HepG2 (cell line): ENCODE results near the gene PRMT2. TPM values are rescaled to one million over a fixed set of nuclear protein-coding genes. Genes with fewer than 3 reads are reported as not detected.

Experiments
- ATAC-seq: fragments of 200-7000 bp; cut with Tn5 transposase; 3 replicates; pipeline ENCODE4 v1.9.1; 2020; ENCODE audit warnings: mild to moderate bottlenecking, moderate library complexity
- BruUV-seq: library from RNA; stranded (reverse); fragments of 400-500 nt; replicated peaks from 2 replicates; lab custom pipeline; 2021; lab: Mats Ljungman, UMichigan
- CTCF ChIA-PET: fragments of 300-600 bp; formaldehyde crosslinking; extraction: SDS; loops from one replicate; lab custom pipeline; 2021; ENCODE audit warnings: low total read pairs, inconsistent platforms, low intra/inter-chr PET ratio; lab: Yijun Ruan, JAX
- POLR2A ChIA-PET: fragments of 350-600 bp; sonication (Branson Sonifier 250); formaldehyde crosslinking; loops from one replicate; lab custom pipeline; 2020; ENCODE audit warnings: antibody characterized with exemption, inconsistent platforms; lab: Yijun Ruan, JAX
- DNase-seq: peaks from one replicate; pipeline ENCODE4 v3.0.0-alpha.2; 2015; ENCODE audit warnings: low spot score
- FAIRE-seq: peaks from 3 replicates; lab custom pipeline; 2011; peaks lifted over from hg19 to GRCh38; lab: Jason Lieb, UNC
- H2AFZ ChIP-seq: one replicate; pipeline ENCODE4 v1.6.1; 2011; ENCODE audit warnings: low read length, inconsistent platforms
- H3K27ac ChIP-seq: fragments of 300-600 bp; 3 replicates; pipeline ENCODE4 v1.8.0; 2011; ENCODE audit warnings: mixed run types, mild to moderate bottlenecking, mixed read lengths, low read length, inconsistent platforms; ENCODE audit not compliant: insufficient read depth; ENCODE audit errors: extremely low read length
- H3K27me3 ChIP-seq, 2 experiments: fragments of 200-600 bp in 1 of 2; 2 replicates in 1 of 2; 3 replicates in 1 of 2; pipeline versions ENCODE4 v1.6.0 to v1.8.0; 2011; ENCODE audit warnings: low read length in 2 of 2, mild to moderate bottlenecking in 2 of 2, moderate library complexity in 2 of 2, inconsistent platforms in 1 of 2; ENCODE audit not compliant: insufficient read depth in 2 of 2, control insufficient read depth in 1 of 2
- H3K36me3 ChIP-seq, 2 experiments: fragments of 200-600 bp in 1 of 2; replicated peaks in 1 of 2; 2 replicates in 1 of 2; 3 replicates in 1 of 2; pipeline versions ENCODE4 v1.5.1 to v1.8.0; 2011; ENCODE audit warnings: low read length in 2 of 2, inconsistent platforms in 1 of 2; ENCODE audit not compliant: insufficient read depth in 2 of 2, control insufficient read depth in 1 of 2
- H3K4me1 ChIP-seq: 2 replicates; pipeline ENCODE4 v1.5.1; 2012; ENCODE audit warnings: low read length, inconsistent platforms; ENCODE audit not compliant: insufficient read depth
- H3K4me2 ChIP-seq: 2 replicates; pipeline ENCODE4 v1.6.0; 2011; ENCODE audit warnings: low read depth, low read length, inconsistent platforms
- H3K4me3 ChIP-seq, 3 experiments: fragments of 200-600 bp in 1 of 3; sonication (generic), shearing (Covaris generic) in 1 of 3; replicated peaks in 1 of 3; 2 replicates each; pipeline ENCODE4 v1.5.1; 2011 to 2016; ENCODE audit warnings: low read length in 3 of 3, inconsistent platforms in 2 of 3, low read depth in 2 of 3, mild to moderate bottlenecking in 2 of 3, control low read depth in 1 of 3, mixed read lengths in 1 of 3; ENCODE audit not compliant: insufficient read depth in 1 of 3
- H3K79me2 ChIP-seq: one replicate; pipeline ENCODE4 v1.6.1; 2011; ENCODE audit warnings: low read length, inconsistent platforms; ENCODE audit not compliant: insufficient read depth
- H3K9ac ChIP-seq: 2 replicates; pipeline ENCODE4 v1.6.0; 2011; ENCODE audit warnings: mild to moderate bottlenecking, low read depth, low read length, inconsistent platforms; ENCODE audit not compliant: insufficient read depth
- H3K9me3 ChIP-seq: 2 replicates; pipeline ENCODE4 v1.5.1; 2012; ENCODE audit warnings: mild to moderate bottlenecking, low read length
- H4K20me1 ChIP-seq: 2 replicates; pipeline ENCODE4 v1.6.0; 2011; ENCODE audit warnings: inconsistent platforms, mild to moderate bottlenecking, low read length, moderate library complexity; ENCODE audit not compliant: insufficient read depth
- AHDC1 ChIP-seq: sonication (generic); formaldehyde crosslinking; IDR thresholded peaks from 2 replicates; pipeline ENCODE4 v1.5.1; 2020; ENCODE audit warnings: mild to moderate bottlenecking, missing genetic modification reagents, borderline replicate concordance
- AKAP8 ChIP-seq: sonication (generic); formaldehyde crosslinking; IDR thresholded peaks from 2 replicates; pipeline ENCODE4 v1.5.1; 2020; ENCODE audit warnings: mild to moderate bottlenecking, missing genetic modification reagents
- HMGA1 ChIP-seq: sonication (generic); formaldehyde crosslinking; conservative IDR thresholded peaks from 2 replicates; pipeline ENCODE4 v1.4.0; 2020; ENCODE audit warnings: missing genetic modification reagents
- KDM5A ChIP-seq: fragments of 200-600 bp; sonication (generic); IDR thresholded peaks from 2 replicates; pipeline ENCODE4 v1.7.0; 2018; ENCODE audit warnings: antibody characterized with exemption, mild to moderate bottlenecking, low read length, borderline replicate concordance
- MTA1 ChIP-seq: sonication (generic); formaldehyde crosslinking; IDR thresholded peaks from 2 replicates; pipeline ENCODE4 v1.4.0; 2020; ENCODE audit warnings: missing genetic modification reagents, mild to moderate bottlenecking, borderline replicate concordance
- ZFX ChIP-seq: sonication (generic); formaldehyde crosslinking; IDR thresholded peaks from 2 replicates; pipeline ENCODE4 v1.4.0; 2020; ENCODE audit warnings: mild to moderate bottlenecking, low read depth, missing genetic modification reagents, moderate library complexity
- ZNF224 ChIP-seq: sonication (generic); formaldehyde crosslinking; IDR thresholded peaks from 2 replicates; pipeline ENCODE4 v1.5.0; 2020; ENCODE audit warnings: mild to moderate bottlenecking, missing genetic modification reagents
- ZNF556 ChIP-seq: sonication (generic); formaldehyde crosslinking; IDR thresholded peaks from 2 replicates; pipeline ENCODE4 v1.4.0; 2020; ENCODE audit warnings: mild to moderate bottlenecking, missing genetic modification reagents, borderline replicate concordance
- ZNF564 ChIP-seq: sonication (generic); formaldehyde crosslinking; IDR thresholded peaks from 2 replicates; pipeline ENCODE4 v1.8.1; 2023; ENCODE audit warnings: mild to moderate bottlenecking, missing genetic modification reagents
- ZNF678 ChIP-seq: sonication (generic); formaldehyde crosslinking; IDR thresholded peaks from 2 replicates; pipeline ENCODE4 v1.4.0; 2020; ENCODE audit warnings: mild to moderate bottlenecking, missing genetic modification reagents
- ZNF709 ChIP-seq: sonication (generic); formaldehyde crosslinking; IDR thresholded peaks from 2 replicates; pipeline ENCODE4 v1.5.0; 2020; ENCODE audit warnings: mild to moderate bottlenecking, missing genetic modification reagents
- ZNF878 ChIP-seq: sonication (generic); formaldehyde crosslinking; IDR thresholded peaks from 2 replicates; pipeline ENCODE4 v1.8.1; 2023; ENCODE audit warnings: mild to moderate bottlenecking, missing genetic modification reagents, moderate library complexity
- ZNF891 ChIP-seq: sonication (generic); formaldehyde crosslinking; IDR thresholded peaks from 2 replicates; pipeline ENCODE4 v1.5.0; 2020; ENCODE audit warnings: mild to moderate bottlenecking, missing genetic modification reagents
- WGBS: methylation state at CpG from one replicate; pipeline ENCODE4 v1.1.6; 2017; ENCODE audit warnings: low lambda C conversion rate; 5-methylcytosine and 5-hydroxymethylcytosine counted together
- in situ Hi-C: cut with HindIII; loops from 2 replicates; pipeline ENCODE4 v1.10.0; 2017; ENCODE audit warnings: low pct_unique_long_range_greater_than_20kb; ENCODE audit not compliant: extremely low pct_ligation_motif_present
- intact Hi-C: fragments of 100-400 bp; cut with micrococcal nuclease; formaldehyde crosslinking; loops from one replicate; pipeline ENCODE4 v1.10.0; 2022; ENCODE audit not compliant: unreplicated experiment
- polyA plus RNA-seq, 8 experiments: library from polyadenylated mRNA; depleted of rRNA in 3 of 8; stranded (reverse) in 7 of 8; unstranded in 1 of 8; fragments of >200 nt; fragmentation: Illumina TruSeq in 4 of 8; extraction: Trizol in 4 of 8; gene quantifications; 2 replicates each; pipeline versions ENCODE4 v1.2.1 to v1.2.3, GENCODE V29; 2011 to 2016; ENCODE audit warnings: low read depth in 4 of 8, missing spikeins in 1 of 8, mixed read lengths in 1 of 8; ENCODE audit not compliant: insufficient read depth in 1 of 8
- total RNA-seq, 5 experiments: library from RNA; depleted of rRNA; stranded (reverse); fragments of >200 nt; fragmentation: Illumina TruSeq; extraction: Trizol; gene quantifications; 2 replicates each; pipeline ENCODE4 v1.2.3, GENCODE V29; 2016; ENCODE audit warnings: low read depth in 1 of 5

The PRMT2 gene
- total and polyA plus RNA-seq, 2 of the 13 experiments (the other 11 are each of a cell fraction or from before 2014, with no cell fraction given) = 54.4 to 78.8 TPM

DNA sequence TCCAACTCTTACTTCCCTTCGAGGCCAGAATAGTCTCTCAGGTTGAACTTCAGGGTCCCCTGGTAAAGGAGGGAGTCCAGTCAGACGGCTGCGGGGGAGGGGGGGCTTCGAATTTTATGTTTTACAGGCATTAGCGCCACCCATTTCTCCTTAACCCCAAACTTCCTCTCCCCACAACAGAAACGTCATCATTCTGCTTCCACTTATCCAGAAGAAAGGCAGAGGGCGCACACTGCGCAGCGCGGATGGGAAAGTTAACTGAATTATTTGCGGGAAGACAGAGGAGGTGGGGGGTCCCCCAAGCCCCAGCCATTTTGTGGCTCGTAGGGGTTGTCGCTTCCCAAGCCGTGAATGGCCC lies 529 bp upstream of the PRMT2 start (continued):
- TF ChIP-seq AHDC1 (CRISPR knock-in tag) (no peak), ZNF878 (no peak), AKAP8 (CRISPR knock-in tag) (no peak), MTA1 (CRISPR knock-in tag) (no peak), ZNF678 (CRISPR knock-in tag) (peak; percentile 31; the same call in 1 of the 2 replicates)

- Histone ChIP-seq H2AFZ (no peak overlapping the region), H3K4me1 (peaks cover 54% of the 10 kb centered on the region), H3K79me2 (peaks cover 32% of the 10 kb centered on the region), H3K27ac (peak overlapping the region; percentile 85), H3K36me3 (peaks cover 0 to 6% of the 10 kb centered on the region in 2 experiments; a peak in 2 of 5 replicates), H4K20me1 (peaks cover 4% of the 10 kb centered on the region; the same call in 1 of the 2 replicates), H3K4me3 (peak overlapping the region; percentile 80 to 93 (median 83)), H3K9me3 (no peaks in the 10 kb centered on the region), H3K27me3 (no peaks in the 10 kb centered on the region; a peak in 1 of 5 replicates), H3K4me2 (peak overlapping the region; percentile 74), H3K9ac (peak overlapping the region; percentile 90)
- CTCF ChIA-PET = no interaction called here
- FAIRE-seq (no peak), DNase-seq (no peak), ATAC-seq (no peak)
- POLR2A ChIA-PET = interaction anchor here (0.7 to 5.1 kb wide), 20 partner anchors 8 to 483 kb away, joined by 3 to 48 read pairs (median 5); partner anchors contain the start of gene S100B
- 5% methylated on average over 8 of the region's 8 CpGs for WGBS
- intact Hi-C loops (no loop called here), in situ Hi-C loops (no loop called here)
- 0 out of 2 replicates have a peak, but pooled peaks have one; percentile 10 for TF ChIP-seq ZNF709 (CRISPR knock-in tag)
- TF ChIP-seq KDM5A = peak; percentile 52; the same call in 1 of the 2 replicates
- TF ChIP-seq ZFX = peak; percentile 16; the same call in 1 of the 2 replicates
- TF ChIP-seq ZNF556 (CRISPR knock-in tag) = no peak
- TF ChIP-seq ZNF564 (CRISPR knock-in tag) = peak; percentile 43; the same call in 1 of the 2 replicates
- no peak for TF ChIP-seq HMGA1 (CRISPR knock-in tag)
- TF ChIP-seq ZNF224 (CRISPR knock-in tag) = 0 out of 2 replicates have a peak, but pooled peaks have one; percentile 5
- 0 out of 2 replicates have a peak, but pooled peaks have one; percentile 3 for TF ChIP-seq ZNF891
- no TSS peak for BruUV-seq
Observed at GRCh38 chr21:46636181-46636512, 673 bp downstream of the PRMT2 start.
